Activated T-helper 1 cell treated with anti-CD3 and anti-CD28 coated beads, Interleukin-2, amount 50 U/mL, for 16 hours (primary cell): Measurements from ENCODE around the gene RAMP3.
"Not testable (repeated sequence)": the region's sequence is repeated elsewhere in the genome, so short reads cannot be mapped to it uniquely, and the experiment has no call there.

Source experiments
- DNase-seq, 2 donors: peaks; one replicate each; pipeline ENCODE4 v3.0.0-alpha.2; 2020; ENCODE audit warnings: low read depth in 1 of 2, low spot score in 1 of 2

Gene RAMP3

DNA sequence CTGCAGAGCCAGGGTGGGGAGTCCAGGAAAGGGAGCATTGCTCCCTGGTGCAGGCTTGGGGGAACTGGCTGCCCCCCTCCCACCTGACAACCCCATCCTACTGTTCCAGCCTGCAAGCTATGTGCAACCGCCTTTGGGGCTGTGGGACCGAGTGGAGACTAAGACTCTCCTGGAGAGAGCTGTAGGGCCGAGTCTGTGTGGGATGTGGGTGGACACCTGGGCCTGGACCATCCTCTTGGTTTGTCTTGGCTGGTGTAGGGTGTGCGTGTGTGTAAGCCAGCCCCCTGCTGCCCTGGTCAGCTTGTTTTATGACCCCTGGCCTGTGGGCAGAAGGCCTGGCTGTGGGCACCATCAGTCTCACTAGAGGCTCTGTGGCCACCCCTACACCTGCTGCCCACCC lies 1.6 kb upstream of the RAMP3 start:
- DNase-seq, result no peak

DNA sequence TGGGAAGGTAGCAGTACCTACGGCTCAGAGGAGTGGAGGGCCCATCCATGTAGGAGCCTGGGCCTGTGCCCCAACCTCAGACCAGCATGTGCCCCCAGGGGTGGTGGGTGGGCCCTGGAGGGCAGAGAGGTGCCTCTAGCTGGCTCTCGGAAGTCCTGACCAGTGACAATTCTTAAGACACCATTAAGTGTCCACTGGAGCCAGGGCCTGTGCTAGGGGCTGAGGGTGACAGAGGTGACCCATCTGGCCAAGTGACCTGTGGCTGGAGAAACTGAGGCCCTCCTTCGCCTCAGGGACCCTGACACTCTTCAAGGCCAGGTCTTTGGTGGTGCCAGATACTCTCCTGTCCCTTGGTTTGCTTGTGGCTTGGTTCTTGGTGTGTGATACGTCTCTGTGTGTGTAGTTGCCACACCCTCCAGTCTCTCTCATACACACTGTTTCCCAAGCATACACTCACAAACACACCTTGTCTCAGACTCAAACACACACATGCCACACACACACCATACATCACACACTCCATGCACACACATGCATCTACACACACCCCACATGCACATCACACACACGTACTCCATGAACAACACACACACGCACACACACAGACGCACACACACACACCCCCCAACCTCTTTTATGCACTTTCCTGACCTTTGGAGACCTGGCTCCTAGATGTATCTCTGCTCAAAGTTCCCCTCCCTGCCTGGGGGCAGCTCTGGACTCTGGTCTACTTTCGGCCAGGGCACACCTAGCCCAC lies 897 bp upstream of the RAMP3 start:
- DNase-seq, result no peak

- no peak for DNase-seq
Measured at GRCh38 chr7:45157286-45157652, 322 bp upstream of the RAMP3 start.

GRCh38 chr7:45158471-45158870 lies 880 bp downstream of the RAMP3 start:
- no peak for DNase-seq

- no peak for DNase-seq
Measured at GRCh38 chr7:45159296-45159695, 1.7 kb downstream of the RAMP3 start.

GRCh38 chr7:45160417-45160881 lies 2.9 kb downstream of the RAMP3 start:
- no peak for DNase-seq

DNA sequence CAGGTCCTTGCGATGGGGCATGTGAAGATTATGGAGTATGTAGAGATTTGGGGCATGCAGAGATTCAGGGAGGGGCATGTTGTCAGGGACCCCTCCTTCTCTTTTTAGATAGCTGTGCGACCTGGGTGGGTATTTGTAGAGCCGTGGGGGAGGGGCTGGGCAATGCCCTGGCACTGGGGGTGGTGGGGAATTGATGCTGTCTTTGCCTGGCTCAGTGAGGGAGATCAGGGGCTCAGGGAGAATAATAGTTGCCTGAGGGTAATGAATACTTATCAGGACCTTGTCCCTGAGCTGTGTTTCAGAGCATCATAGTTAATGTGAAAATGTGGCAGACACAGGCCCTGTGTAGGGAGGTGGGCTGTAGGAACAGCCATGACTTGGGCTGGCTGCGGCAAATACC lies 3.5 kb downstream of the RAMP3 start:
- DNase-seq, result no peak

DNA sequence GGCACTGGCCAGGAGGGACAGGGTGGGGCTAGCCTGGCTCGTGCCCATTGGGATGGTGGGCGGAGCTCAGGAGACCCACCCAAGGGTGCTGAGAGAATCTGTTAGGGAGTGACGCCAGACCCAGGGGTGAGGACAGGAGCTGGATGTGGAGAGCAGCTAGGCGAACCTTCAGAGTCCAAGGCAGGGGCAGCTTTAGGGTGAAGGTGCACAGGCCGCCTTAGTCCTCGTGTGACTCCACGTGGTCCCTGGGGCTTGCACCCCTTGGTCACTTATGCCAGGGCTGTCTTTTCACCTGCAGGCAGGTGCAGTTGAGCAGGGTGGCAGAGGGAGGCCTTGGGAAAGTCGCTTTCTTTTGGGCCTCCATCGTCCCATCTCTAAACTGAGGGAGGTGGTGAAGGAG lies 4.3 kb downstream of the RAMP3 start:
- DNase-seq, result no peak

GRCh38 chr7:45162311-45162845 lies 4.8 kb downstream of the RAMP3 start:
- DNase-seq, result no peak

DNA sequence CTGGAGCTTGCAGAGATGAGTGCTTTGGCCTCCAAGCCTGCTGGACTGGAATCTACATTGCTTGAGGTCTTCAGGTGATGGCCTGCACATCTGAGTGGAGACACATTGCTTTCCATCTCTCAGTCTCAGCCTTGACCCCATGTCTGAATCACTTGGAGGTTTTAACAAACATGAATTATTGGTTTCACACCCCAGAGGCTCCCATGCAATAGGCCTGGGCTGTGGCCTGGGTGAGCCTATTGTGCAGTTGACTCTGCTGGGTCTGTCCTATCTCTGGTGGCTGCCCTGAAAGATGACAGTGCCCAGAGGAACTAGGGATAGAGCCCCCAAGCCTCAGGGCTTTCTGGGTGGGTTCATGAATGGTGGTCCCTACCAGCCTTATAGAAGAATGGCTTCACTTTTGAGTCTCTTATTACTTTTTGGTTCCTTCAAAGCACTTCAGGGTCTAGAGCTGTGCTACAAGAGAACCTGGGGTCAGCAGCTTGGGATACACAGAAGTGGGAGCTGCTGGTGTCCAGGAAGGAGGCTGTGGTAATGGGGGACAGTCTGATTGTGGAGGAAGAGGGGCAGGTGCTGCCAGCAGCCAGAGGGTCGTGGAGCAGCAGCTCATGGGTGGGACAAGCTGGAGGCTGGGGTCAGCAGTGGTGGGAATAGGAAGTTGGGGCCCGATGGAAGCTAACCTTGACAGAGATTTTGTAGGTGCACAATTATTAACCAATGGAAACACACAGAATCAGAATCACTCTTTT lies 5.5 kb downstream of the RAMP3 start:
- DNase-seq, result no peak

DNA sequence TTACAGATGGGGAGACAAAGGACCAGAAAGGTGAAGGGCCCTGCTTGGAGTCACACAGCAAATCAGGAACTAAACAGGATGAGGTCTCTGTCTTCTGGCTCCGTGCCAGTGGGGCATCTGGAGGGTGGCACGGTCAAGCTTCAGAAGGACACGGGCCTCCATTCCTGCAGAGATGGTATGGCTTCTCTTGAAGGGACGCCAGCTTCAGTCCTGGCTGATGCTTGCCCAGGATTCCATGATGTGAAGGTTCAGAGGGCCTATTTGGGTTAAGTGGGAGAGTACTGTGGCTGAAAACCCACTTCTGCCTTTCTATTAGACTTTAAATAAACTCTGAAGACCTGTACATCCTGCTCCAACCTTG lies 6.1 kb downstream of the RAMP3 start:
- no peak for DNase-seq

DNA sequence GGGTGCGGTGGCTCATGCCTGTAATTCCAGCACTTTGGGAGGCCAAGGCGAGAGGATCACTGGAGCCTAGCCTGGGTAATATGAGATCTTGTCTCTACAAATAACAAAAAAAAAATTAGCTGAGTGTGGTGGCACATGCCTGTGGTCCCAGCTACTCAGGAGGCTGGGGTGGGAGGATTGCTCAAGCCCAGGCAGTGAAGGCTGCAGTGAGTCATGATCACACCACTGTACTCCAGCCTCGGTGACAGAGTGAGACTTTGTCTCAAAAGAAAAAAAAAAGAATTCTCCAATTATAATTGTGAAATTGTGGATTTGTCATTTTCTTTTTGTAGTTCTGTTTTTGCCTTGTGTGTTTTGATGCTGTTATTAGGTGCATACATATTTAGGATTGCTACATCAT lies 6.7 kb downstream of the RAMP3 start:
- not testable (repeated sequence) for DNase-seq

GRCh38 chr7:45165857-45166256 lies 8.3 kb downstream of the RAMP3 start:
- no peak for DNase-seq

GRCh38 chr7:45171946-45172345 lies 14.4 kb downstream of the RAMP3 start:
- no peak for DNase-seq

DNA sequence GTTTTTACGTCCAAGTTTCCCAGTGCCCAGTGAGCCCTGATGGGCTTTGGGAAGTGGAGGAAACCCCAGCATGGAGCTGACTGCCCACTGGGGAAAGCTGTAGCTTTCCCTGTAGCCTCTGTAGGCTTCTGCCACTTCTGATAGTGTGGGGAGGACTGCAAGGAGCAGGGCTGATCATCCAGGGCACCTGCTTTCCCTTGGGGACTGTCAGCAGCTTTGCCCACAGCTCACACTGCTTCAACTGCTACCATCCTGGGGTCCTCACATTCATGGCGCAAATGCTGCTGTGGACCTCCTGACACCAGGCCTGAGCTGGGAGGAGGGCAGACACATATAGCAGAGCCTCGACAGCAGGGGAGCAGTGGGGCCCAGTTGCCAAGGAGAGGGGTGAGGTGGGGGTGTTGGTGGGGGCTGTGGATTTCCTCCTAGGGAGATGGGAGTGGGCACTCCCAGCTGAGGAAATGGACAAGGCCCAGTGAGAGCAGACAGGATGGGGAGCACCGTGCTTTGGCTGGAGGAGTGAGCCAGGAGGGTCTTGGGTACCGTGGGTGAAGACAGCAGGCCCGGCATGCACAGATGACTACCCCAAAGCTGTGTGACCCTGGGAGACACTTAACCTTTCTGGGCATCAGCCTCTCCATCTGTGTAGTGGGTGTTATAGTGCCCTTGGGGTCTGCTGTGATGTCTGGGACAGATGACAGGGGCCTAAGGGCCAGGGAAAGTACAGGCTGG lies 16.2 kb downstream of the RAMP3 start:
- DNase-seq, result no peak

DNA sequence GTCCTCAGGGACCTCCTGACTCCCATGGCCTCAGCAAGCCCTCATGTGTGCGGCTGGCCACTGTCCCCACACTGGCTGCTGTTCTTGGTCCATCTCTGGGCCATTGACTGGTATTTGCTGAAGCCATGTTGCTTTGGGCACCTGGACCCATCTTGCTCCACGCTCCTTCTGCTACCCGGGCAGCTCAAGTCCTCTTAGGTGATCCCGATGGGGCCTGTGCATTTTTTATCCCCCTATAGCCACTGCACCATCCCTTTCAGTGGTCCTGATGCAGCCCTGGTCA lies 16.7 kb downstream of the RAMP3 start:
- DNase-seq, result no peak

DNA sequence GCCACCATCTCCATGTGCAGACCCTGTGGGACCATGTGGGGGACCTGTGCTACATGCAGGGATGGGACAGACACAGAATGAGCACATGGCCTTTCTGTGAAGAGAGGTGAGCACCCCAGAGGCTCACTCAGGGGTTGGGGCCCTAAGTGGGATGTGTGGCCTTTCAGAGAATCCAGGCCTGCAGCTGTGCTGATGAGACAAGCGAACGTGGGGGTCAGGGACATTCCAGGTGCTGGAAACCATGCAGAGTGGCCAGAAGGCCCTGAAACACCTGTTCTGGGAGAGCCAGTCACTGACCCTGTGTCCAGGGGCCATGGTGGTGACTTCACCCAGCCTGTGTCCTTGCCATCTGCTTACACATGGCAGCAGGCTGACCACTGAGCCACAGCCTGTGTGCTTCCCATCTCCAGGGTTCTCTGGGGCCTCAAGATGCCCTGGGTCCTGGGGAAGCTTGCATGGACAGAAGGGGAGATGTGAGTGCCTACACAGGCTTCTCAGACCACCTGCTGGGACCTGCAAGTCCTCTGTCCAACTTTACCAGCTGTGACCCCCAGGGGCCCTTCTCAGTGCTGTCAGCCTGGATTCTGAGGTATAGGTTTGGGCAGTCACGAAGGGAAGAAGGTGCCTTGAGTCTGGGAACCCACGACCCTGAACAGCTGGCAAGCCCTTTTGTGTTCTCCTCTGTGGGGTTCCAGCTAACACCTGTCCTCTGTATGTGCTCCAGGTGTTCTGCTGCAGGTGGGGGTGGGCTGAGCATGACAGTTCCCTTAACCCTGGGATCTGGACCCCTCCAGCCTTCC lies 17.6 kb downstream of the RAMP3 start:
- no peak for DNase-seq

GRCh38 chr7:45176091-45176490 lies 18.5 kb downstream of the RAMP3 start:
- DNase-seq, result no peak

GRCh38 chr7:45176886-45177731 lies 19.5 kb downstream of the RAMP3 start:
- DNase-seq, result no peak

DNA sequence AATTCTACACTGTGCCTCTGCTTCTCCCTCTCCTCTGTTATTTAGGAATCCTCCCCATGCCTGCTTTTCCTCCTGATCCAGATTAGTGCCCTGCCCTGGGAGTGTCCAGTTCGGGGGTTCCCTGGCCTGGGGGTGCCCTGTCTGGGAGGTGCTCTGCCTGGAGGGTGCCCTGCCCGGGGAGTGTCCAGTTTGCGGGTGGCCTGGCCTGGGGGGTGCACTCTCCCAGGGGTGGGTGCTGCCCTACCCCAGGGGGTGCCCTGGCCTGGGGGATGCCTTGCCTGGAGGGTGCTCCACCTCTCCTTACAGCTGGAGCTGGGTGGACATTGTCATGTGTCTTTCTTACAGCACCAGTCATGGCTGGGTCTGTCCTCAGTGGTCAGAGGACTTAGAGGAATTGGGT lies 20.2 kb downstream of the RAMP3 start:
- DNase-seq, result no peak
